ENCODE measurements around the gene SYNE1.

DNA sequence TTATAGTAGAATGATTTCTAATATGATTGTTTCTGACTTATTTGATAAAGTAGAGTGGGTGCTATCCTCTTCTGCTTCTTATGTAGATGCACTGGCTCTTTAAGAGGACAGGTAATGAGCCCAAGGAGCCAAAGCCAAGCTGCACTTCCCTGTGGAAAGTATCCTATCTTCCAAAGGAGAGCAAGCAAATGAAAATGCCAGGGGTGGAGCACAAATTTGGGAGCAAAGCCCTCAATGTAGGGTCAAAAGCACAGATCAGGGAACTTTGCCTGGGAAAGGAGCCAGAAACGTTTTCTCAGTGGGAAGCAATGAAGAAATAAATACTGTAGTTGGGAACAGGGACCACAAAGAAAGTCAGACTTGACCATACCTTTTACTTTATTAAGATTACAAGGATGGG is 242.9 kb downstream of the SYNE1 start:
- TF ChIP-seq, protein P1, sequence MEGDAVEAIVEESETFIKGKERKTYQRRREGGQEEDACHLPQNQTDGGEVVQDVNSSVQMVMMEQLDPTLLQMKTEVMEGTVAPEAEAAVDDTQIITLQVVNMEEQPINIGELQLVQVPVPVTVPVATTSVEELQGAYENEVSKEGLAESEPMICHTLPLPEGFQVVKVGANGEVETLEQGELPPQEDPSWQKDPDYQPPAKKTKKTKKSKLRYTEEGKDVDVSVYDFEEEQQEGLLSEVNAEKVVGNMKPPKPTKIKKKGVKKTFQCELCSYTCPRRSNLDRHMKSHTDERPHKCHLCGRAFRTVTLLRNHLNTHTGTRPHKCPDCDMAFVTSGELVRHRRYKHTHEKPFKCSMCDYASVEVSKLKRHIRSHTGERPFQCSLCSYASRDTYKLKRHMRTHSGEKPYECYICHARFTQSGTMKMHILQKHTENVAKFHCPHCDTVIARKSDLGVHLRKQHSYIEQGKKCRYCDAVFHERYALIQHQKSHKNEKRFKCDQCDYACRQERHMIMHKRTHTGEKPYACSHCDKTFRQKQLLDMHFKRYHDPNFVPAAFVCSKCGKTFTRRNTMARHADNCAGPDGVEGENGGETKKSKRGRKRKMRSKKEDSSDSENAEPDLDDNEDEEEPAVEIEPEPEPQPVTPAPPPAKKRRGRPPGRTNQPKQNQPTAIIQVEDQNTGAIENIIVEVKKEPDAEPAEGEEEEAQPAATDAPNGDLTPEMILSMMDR (IDR thresholded peaks at IDR 0.05), result no peak
- no peak for TF ChIP-seq POLR2A (IDR thresholded peaks at IDR 0.05)
